BLaER1 treated with 17β-estradiol and CSF1 and Interleukin-3, amounts not matched to agents 10 nM and 100 nM (cell line): ENCODE results near the gene ATP11C.

Experiments
- H3K27ac ChIP-seq, 11 experiments: shearing (Covaris generic); formaldehyde crosslinking; 2 replicates each; pipeline ENCODE4 v1.8.1; 2022
- H3K27me3 ChIP-seq, 11 experiments: shearing (Covaris generic); formaldehyde crosslinking; 2 replicates each; pipeline ENCODE4 v1.8.1; 2022
- H3K36me3 ChIP-seq, 11 experiments: shearing (Covaris generic); formaldehyde crosslinking; 2 replicates each; pipeline ENCODE4 v1.8.1; 2022
- H3K4me1 ChIP-seq, 10 experiments: shearing (Covaris generic); formaldehyde crosslinking; 2 replicates each; pipeline ENCODE4 v1.8.1; 2022
- H3K4me2 ChIP-seq, 11 experiments: shearing (Covaris generic); formaldehyde crosslinking; 2 replicates each; pipeline ENCODE4 v1.8.1; 2022
- H3K4me3 ChIP-seq, 10 experiments: shearing (Covaris generic); formaldehyde crosslinking; 2 replicates each; pipeline ENCODE4 v1.8.1; 2022
- H3K9ac ChIP-seq, 11 experiments: shearing (Covaris generic); formaldehyde crosslinking; 2 replicates each; pipeline ENCODE4 v1.8.1; 2022
- H3K9me3 ChIP-seq, 11 experiments: shearing (Covaris generic); formaldehyde crosslinking; replicated peaks in 1 of 11; 2 replicates each; pipeline ENCODE4 v1.8.1; 2022
- H4K20me1 ChIP-seq, 11 experiments: shearing (Covaris generic); formaldehyde crosslinking; 2 replicates each; pipeline ENCODE4 v1.8.1; 2022
- Cebpa-rat ChIP-seq, 11 experiments: shearing (Covaris generic); IDR thresholded peaks; 2 replicates each; pipeline ENCODE4 v1.8.1; 2022

The ATP11C gene

DNA sequence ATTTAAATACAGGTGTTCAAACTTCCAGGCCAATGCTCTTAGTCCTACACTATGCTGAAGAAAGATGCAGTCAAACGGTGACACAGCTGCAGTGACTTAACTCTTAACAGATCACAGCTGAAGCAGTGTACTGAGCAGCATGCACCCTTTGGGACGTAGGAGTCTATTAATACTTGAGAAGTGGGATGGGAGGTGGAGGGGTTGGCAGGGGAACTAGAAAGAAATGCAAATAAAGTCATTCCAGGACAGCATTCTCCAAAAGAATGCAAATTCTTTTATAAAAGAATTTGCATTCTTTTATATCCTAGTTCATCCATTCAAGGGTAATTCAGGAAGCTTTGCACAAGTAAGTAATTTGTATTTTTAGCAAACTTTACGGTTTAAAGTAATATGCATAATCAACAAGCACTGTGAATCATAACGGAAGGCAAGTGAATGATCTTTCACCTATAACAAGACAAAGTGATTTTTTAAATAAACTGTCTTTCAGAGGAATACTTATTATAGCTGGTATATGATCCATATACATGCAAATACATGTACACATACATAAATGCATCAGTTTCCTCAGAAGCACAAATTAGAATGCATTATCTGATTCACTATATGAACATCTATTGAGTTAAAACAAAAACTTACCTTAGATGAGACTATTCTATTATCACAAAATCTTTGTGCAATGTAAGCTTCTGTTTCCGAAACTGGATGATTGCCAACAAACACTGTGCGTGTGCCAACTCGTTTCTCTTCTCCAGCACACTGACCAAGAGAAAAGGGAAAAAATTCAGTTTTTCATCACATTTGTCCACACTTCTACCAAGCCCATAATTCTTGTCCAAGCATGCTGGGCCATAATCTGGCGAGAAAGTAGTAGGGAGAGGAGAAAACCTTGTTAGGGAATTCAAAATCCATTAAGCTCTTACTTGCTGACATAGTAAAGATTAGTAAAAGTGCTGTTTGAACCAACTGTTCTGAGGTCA, 106.5 kb downstream of the ATP11C start:
- Histone ChIP-seq H3K9ac (no peak overlapping the region), H3K27ac (no peak overlapping the region), H3K9me3 (no peaks in the 10 kb centered on the region), H4K20me1 (peaks cover 0 to 48% (median 16%) of the 10 kb centered on the region in 11 experiments; a peak in 14 of 22 replicates), H3K36me3 (peaks cover 0 to 21% (median 0%) of the 10 kb centered on the region in 11 experiments; a peak in 4 of 22 replicates), H3K4me3 (no peak overlapping the region), H3K4me2 (no peak overlapping the region), H3K27me3 (peaks cover 54 to 93% (median 85%) of the 10 kb centered on the region in 11 experiments), H3K4me1 (peaks cover 3 to 32% (median 14%) of the 10 kb centered on the region in 10 experiments; a peak in 19 of 20 replicates)
- TF ChIP-seq Cebpa-rat (IDR thresholded peaks at IDR 0.05) = no peak

- Histone ChIP-seq H3K4me2 (no peak overlapping the region; a peak in 1 of 22 replicates), H3K9ac (no peak overlapping the region), H3K4me3 (no peak overlapping the region), H4K20me1 (peaks cover 0 to 44% (median 9%) of the 10 kb centered on the region in 11 experiments; a peak in 12 of 22 replicates), H3K27me3 (peaks cover 54 to 93% (median 85%) of the 10 kb centered on the region in 11 experiments), H3K4me1 (peaks cover 0 to 25% (median 7%) of the 10 kb centered on the region in 10 experiments; a peak in 12 of 20 replicates), H3K27ac (no peak overlapping the region), H3K9me3 (no peaks in the 10 kb centered on the region), H3K36me3 (peaks cover 0 to 21% (median 0%) of the 10 kb centered on the region in 11 experiments; a peak in 4 of 22 replicates)
- no peak for TF ChIP-seq Cebpa-rat (IDR thresholded peaks at IDR 0.05)
These were observed 107.2 kb downstream of the ATP11C start for GRCh38 chrX:139825618-139826017.

- H3K4me3 ChIP-seq = no peak overlapping the region
- no peak overlapping the region for H3K27ac ChIP-seq
- H3K27me3 ChIP-seq = peaks cover 40 to 93% (median 84%) of the 10 kb centered on the region in 11 experiments; a peak in 21 of 22 replicates
- H3K4me1 ChIP-seq = peaks cover 0 to 17% (median 3%) of the 10 kb centered on the region in 10 experiments; a peak in 7 of 20 replicates
- no peak overlapping the region for H3K9ac ChIP-seq
- H3K36me3 ChIP-seq = peaks cover 0 to 21% (median 0%) of the 10 kb centered on the region in 11 experiments; a peak in 5 of 22 replicates
- no peak for TF ChIP-seq Cebpa-rat (IDR thresholded peaks at IDR 0.05)
- H3K4me2 ChIP-seq = no peak overlapping the region
- peaks cover 0 to 28% (median 0%) of the 10 kb centered on the region in 11 experiments; a peak in 9 of 22 replicates for H4K20me1 ChIP-seq
- H3K9me3 ChIP-seq = no peaks in the 10 kb centered on the region
These were observed 109.0 kb downstream of the ATP11C start for GRCh38 chrX:139823806-139824205.

DNA sequence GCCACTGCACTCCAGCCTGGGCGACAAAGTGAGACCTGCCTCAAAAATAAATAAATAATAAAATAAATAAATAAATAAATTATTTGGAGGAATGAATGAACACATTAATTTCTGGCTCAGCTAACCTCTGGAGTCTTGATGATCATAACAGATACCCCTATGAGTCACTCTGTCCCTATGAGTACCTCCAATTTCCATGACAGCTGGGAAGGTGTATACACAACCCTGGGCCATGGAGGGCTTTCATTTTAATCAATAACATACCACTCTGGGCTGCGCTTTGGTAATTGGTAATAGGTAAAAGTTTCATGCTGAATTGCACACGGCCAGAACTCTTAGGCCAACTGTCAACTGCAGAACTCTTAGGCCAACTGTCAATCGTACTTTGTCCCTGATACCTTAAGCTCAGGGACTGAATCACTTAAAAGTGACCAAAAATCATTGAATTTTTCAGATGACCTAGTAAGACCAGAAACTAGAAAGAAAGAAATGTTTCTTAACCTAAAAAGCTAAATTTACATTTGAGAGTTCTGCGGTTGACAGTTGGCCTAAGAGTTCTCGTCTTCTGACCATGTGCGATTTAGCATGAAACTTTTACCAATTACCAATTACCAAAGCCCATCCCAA, 112.4 kb downstream of the ATP11C start:
- Histone ChIP-seq H4K20me1 (peaks cover 0 to 4% (median 0%) of the 10 kb centered on the region in 11 experiments; a peak in 1 of 22 replicates), H3K27ac (no peak overlapping the region), H3K27me3 (peaks cover 51 to 95% (median 85%) of the 10 kb centered on the region in 11 experiments), H3K9ac (no peak overlapping the region), H3K4me2 (no peak overlapping the region), H3K36me3 (peaks cover 0 to 31% (median 21%) of the 10 kb centered on the region in 11 experiments; a peak in 13 of 22 replicates), H3K4me1 (peaks cover 0 to 10% (median 0%) of the 10 kb centered on the region in 10 experiments; a peak in 3 of 20 replicates), H3K9me3 (no peaks in the 10 kb centered on the region), H3K4me3 (no peak overlapping the region)
- TF ChIP-seq Cebpa-rat (IDR thresholded peaks at IDR 0.05) = no peak

GRCh38 chrX:139816204-139816603, 116.6 kb downstream of the ATP11C start:
- H3K9ac ChIP-seq = no peak overlapping the region
- H3K9me3 ChIP-seq = no peaks in the 10 kb centered on the region
- peaks cover 0 to 8% (median 0%) of the 10 kb centered on the region in 11 experiments; a peak in 2 of 22 replicates for H4K20me1 ChIP-seq
- peaks cover 71 to 100% (median 96%) of the 10 kb centered on the region in 11 experiments for H3K27me3 ChIP-seq
- TF ChIP-seq Cebpa-rat (IDR thresholded peaks at IDR 0.05) = no peak
- no peak overlapping the region for H3K4me3 ChIP-seq
- H3K4me2 ChIP-seq = no peak overlapping the region
- H3K27ac ChIP-seq = no peak overlapping the region
- peaks cover 5 to 37% (median 24%) of the 10 kb centered on the region in 11 experiments; a peak in 14 of 22 replicates for H3K36me3 ChIP-seq
- peaks cover 0 to 15% (median 0%) of the 10 kb centered on the region in 10 experiments; a peak in 9 of 20 replicates for H3K4me1 ChIP-seq

GRCh38 chrX:139815771-139816170, 117.1 kb downstream of the ATP11C start:
- Histone ChIP-seq H3K4me3 (no peak overlapping the region), H3K27me3 (peaks cover 71 to 100% (median 96%) of the 10 kb centered on the region in 11 experiments), H3K4me2 (no peak overlapping the region), H3K9ac (no peak overlapping the region), H3K9me3 (no peaks in the 10 kb centered on the region), H3K27ac (no peak overlapping the region), H3K4me1 (peaks cover 0 to 15% (median 0%) of the 10 kb centered on the region in 10 experiments; a peak in 9 of 20 replicates), H4K20me1 (peaks cover 0 to 8% (median 0%) of the 10 kb centered on the region in 11 experiments; a peak in 1 of 22 replicates), H3K36me3 (peaks cover 5 to 37% (median 24%) of the 10 kb centered on the region in 11 experiments; a peak in 14 of 22 replicates)
- TF ChIP-seq Cebpa-rat (IDR thresholded peaks at IDR 0.05) = no peak

GRCh38 chrX:139811942-139812629, 120.8 kb downstream of the ATP11C start:
- Histone ChIP-seq H3K27ac (peak overlapping the region in 5 of 11 experiments; percentile 30 to 71 (median 55); a peak in 8 of 22 replicates), H3K36me3 (peaks cover 0 to 53% (median 12%) of the 10 kb centered on the region in 11 experiments; a peak in 13 of 22 replicates)

GRCh38 chrX:139804482-139804881, 128.4 kb downstream of the ATP11C start:
- TF ChIP-seq Cebpa-rat (IDR thresholded peaks at IDR 0.05) = no peak
- no peak overlapping the region for H3K9ac ChIP-seq
- no peak overlapping the region for H3K4me2 ChIP-seq
- peaks cover 61 to 99% (median 84%) of the 10 kb centered on the region in 11 experiments for H3K27me3 ChIP-seq
- peaks cover 0 to 6% (median 0%) of the 10 kb centered on the region in 11 experiments; a peak in 4 of 22 replicates for H3K9me3 ChIP-seq
- H4K20me1 ChIP-seq = no peaks in the 10 kb centered on the region; a peak in 2 of 22 replicates
- H3K36me3 ChIP-seq = peaks cover 17 to 80% (median 30%) of the 10 kb centered on the region in 11 experiments; a peak in 21 of 22 replicates
- no peaks in the 10 kb centered on the region for H3K4me1 ChIP-seq
- H3K4me3 ChIP-seq = no peak overlapping the region
- H3K27ac ChIP-seq = no peak overlapping the region

More at GRCh38 chrX:139811942-139812629, 120.8 kb downstream of the ATP11C start:
- Histone ChIP-seq H3K4me3 (no peak overlapping the region), H3K9ac (peak overlapping the region in 1 of 11 experiments; percentile 34; a peak in 1 of 22 replicates), H3K4me2 (peak overlapping the region in 4 of 11 experiments; percentile 20 to 40 (median 30); a peak in 5 of 22 replicates), H4K20me1 (peaks cover 0 to 8% (median 0%) of the 10 kb centered on the region in 11 experiments; a peak in 1 of 22 replicates), H3K27me3 (peaks cover 64 to 99% (median 87%) of the 10 kb centered on the region in 11 experiments), H3K4me1 (peaks cover 0 to 15% (median 0%) of the 10 kb centered on the region in 10 experiments; a peak in 9 of 20 replicates), H3K9me3 (peaks cover 0 to 6% (median 0%) of the 10 kb centered on the region in 11 experiments; a peak in 4 of 22 replicates)
- no peak for TF ChIP-seq Cebpa-rat (IDR thresholded peaks at IDR 0.05)
